ENCODE measurements around the gene AP5Z1.

GRCh38 chr7:4814433-4814832, 39.0 kb downstream of the AP5Z1 start:
- TF ChIP-seq CTCF (IDR thresholded peaks at IDR 0.05) (no peak), POLR2A (IDR thresholded peaks at IDR 0.05) (no peak)

Measured in Peyer's patch (tissue), 4 donors.